Hepatocyte (in vitro differentiated cells): ENCODE results near the gene HSPB7.

Experiments used
- EZH2 ChIP-seq: fragments of 200-600 bp; sonication (generic); IDR thresholded peaks from 2 replicates; pipeline ENCODE4 v1.6.1; 2016; ENCODE audit warnings: antibody characterized with exemption, mild to moderate bottlenecking, borderline replicate concordance
- EZH2phosphoT487 ChIP-seq: fragments of 200-600 bp; sonication (generic); IDR thresholded peaks from one replicate; pipeline ENCODE4 v1.6.1; 2018; ENCODE audit warnings: antibody characterized with exemption, mild to moderate bottlenecking, low read depth, moderate library complexity; ENCODE audit not compliant: unreplicated experiment, severe bottlenecking
- TF ChIP-seq, protein P1 (sequence below): fragments of 200-600 bp; sonication (generic); IDR thresholded peaks from 2 replicates; pipeline ENCODE4 v1.5.1; 2016; ENCODE audit warnings: antibody characterized with exemption, mild to moderate bottlenecking; ENCODE audit not compliant: poor library complexity

DNA sequence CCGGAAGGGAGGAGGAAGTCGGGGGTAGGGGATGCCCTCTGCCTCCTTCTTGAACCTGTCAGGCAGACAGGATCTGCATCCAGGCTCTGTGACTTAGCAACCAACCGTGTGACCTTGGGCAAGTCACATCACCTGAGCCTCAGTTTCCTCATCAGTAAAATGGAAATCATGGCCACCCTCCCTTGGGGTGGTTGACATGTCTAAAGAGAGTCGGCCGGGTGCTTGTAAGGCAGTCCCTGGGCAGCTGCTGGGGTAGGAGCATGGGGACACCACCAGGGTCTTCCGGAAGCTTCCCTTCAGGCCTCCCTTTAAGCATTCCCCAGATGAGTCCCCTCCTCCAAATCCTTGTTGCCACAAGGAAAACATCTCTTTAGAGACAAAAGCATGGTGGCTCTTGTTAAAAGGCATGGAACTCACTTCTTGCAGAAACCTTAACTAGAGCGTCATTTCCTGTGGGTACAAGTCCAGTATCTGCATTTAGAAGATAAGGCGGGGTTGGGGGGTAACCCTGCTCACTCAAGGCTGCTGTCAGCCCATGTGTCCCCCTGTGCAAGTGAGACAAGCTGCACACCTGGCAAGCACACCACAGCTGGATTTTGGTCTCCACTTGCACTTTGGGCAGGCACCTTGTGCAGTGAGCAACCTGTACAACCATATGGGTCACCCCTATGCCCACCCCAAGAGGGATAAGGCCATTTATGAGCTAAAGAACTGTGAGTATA, 36.1 kb upstream of the HSPB7 start:
- TF ChIP-seq EZH2: no peak
- TF ChIP-seq, protein P1, sequence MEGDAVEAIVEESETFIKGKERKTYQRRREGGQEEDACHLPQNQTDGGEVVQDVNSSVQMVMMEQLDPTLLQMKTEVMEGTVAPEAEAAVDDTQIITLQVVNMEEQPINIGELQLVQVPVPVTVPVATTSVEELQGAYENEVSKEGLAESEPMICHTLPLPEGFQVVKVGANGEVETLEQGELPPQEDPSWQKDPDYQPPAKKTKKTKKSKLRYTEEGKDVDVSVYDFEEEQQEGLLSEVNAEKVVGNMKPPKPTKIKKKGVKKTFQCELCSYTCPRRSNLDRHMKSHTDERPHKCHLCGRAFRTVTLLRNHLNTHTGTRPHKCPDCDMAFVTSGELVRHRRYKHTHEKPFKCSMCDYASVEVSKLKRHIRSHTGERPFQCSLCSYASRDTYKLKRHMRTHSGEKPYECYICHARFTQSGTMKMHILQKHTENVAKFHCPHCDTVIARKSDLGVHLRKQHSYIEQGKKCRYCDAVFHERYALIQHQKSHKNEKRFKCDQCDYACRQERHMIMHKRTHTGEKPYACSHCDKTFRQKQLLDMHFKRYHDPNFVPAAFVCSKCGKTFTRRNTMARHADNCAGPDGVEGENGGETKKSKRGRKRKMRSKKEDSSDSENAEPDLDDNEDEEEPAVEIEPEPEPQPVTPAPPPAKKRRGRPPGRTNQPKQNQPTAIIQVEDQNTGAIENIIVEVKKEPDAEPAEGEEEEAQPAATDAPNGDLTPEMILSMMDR: no peak
- TF ChIP-seq EZH2phosphoT487: no peak
